Measurements from ENCODE around the gene TMEM163. TPM values are rescaled to one million over a fixed set of nuclear protein-coding genes. Genes with fewer than 3 reads are reported as not detected.

The TMEM163 gene
- total RNA-seq, 2 donors from 2014 or later = 0.24 TPM; not detected in 1

GRCh38 chr2:134420920-134421319 is 297.9 kb downstream of the TMEM163 start:
- Mint-ChIP-seq H3K9me3 (no peaks in the 10 kb centered on the region), H3K4me1 (peaks cover 9% of the 10 kb centered on the region), H3K27me3 (ENCODE audit: insufficient read depth) (no peaks in the 10 kb centered on the region), H3K27ac (no peak overlapping the region), H3K36me3 (ENCODE audit: low read depth) (peaks cover 9% of the 10 kb centered on the region), H3K4me3 (no peak overlapping the region)
- WGBS, 2 experiments (ENCODE audit: insufficient coverage in 1 of 2, insufficient read length in 1 of 2) = 87 to 100% methylated on average over 3 of the region's 3 CpGs
- no peak overlapping the region for H3K27ac ChIP-seq (ENCODE audit: low read depth, low read length)
- H3K4me3 ChIP-seq (ENCODE audit: low read length) = no peak overlapping the region
- DNase-seq = no peak
- H3K9me3 ChIP-seq (ENCODE audit: control insufficient read depth, low read length) = no peaks in the 10 kb centered on the region
- no peak overlapping the region for H3K9ac ChIP-seq (ENCODE audit: extremely low read depth, low read length, poor library complexity, severe bottlenecking)
- TF ChIP-seq, protein P1, sequence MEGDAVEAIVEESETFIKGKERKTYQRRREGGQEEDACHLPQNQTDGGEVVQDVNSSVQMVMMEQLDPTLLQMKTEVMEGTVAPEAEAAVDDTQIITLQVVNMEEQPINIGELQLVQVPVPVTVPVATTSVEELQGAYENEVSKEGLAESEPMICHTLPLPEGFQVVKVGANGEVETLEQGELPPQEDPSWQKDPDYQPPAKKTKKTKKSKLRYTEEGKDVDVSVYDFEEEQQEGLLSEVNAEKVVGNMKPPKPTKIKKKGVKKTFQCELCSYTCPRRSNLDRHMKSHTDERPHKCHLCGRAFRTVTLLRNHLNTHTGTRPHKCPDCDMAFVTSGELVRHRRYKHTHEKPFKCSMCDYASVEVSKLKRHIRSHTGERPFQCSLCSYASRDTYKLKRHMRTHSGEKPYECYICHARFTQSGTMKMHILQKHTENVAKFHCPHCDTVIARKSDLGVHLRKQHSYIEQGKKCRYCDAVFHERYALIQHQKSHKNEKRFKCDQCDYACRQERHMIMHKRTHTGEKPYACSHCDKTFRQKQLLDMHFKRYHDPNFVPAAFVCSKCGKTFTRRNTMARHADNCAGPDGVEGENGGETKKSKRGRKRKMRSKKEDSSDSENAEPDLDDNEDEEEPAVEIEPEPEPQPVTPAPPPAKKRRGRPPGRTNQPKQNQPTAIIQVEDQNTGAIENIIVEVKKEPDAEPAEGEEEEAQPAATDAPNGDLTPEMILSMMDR (conservative IDR thresholded peaks at IDR 0.05) = no peak
- H3K27me3 ChIP-seq (ENCODE audit: control insufficient read depth, insufficient read depth, low read length, poor library complexity, severe bottlenecking) = no peaks in the 10 kb centered on the region
- H3K36me3 ChIP-seq (ENCODE audit: control insufficient read depth, insufficient read depth, low read length) = peaks cover 13% of the 10 kb centered on the region
- H3K4me1 ChIP-seq (ENCODE audit: control insufficient read depth, insufficient read depth, low read length) = no peaks in the 10 kb centered on the region

- peak; percentile 66 for DNase-seq
- H3K4me3 Mint-ChIP-seq = no peak overlapping the region
- H3K36me3 Mint-ChIP-seq (ENCODE audit: low read depth) = peaks cover 9% of the 10 kb centered on the region
- Histone ChIP-seq H3K27me3 (ENCODE audit: control insufficient read depth, insufficient read depth, low read length, poor library complexity, severe bottlenecking) (no peaks in the 10 kb centered on the region), H3K4me1 (ENCODE audit: control insufficient read depth, insufficient read depth, low read length) (no peaks in the 10 kb centered on the region), H3K36me3 (ENCODE audit: control insufficient read depth, insufficient read depth, low read length) (peaks cover 13% of the 10 kb centered on the region), H3K4me3 (ENCODE audit: low read length) (no peak overlapping the region), H3K9me3 (ENCODE audit: control insufficient read depth, low read length) (no peaks in the 10 kb centered on the region), H3K27ac (ENCODE audit: low read depth, low read length) (no peak overlapping the region), H3K9ac (ENCODE audit: extremely low read depth, low read length, poor library complexity, severe bottlenecking) (no peak overlapping the region)
- no peaks in the 10 kb centered on the region for H3K9me3 Mint-ChIP-seq
- H3K4me1 Mint-ChIP-seq = peaks cover 9% of the 10 kb centered on the region
- H3K27ac Mint-ChIP-seq = peak overlapping the region; percentile 39
- TF ChIP-seq, protein P1 (conservative IDR thresholded peaks at IDR 0.05) = no peak
- 58 to 78% methylated on average over 6 to 7 of the region's 7 CpGs for WGBS, 2 experiments (ENCODE audit: insufficient coverage in 1 of 2, insufficient read length in 1 of 2)
- H3K27me3 Mint-ChIP-seq (ENCODE audit: insufficient read depth) = no peaks in the 10 kb centered on the region
Measured at GRCh38 chr2:134420259-134420658, 298.5 kb downstream of the TMEM163 start.

DNA sequence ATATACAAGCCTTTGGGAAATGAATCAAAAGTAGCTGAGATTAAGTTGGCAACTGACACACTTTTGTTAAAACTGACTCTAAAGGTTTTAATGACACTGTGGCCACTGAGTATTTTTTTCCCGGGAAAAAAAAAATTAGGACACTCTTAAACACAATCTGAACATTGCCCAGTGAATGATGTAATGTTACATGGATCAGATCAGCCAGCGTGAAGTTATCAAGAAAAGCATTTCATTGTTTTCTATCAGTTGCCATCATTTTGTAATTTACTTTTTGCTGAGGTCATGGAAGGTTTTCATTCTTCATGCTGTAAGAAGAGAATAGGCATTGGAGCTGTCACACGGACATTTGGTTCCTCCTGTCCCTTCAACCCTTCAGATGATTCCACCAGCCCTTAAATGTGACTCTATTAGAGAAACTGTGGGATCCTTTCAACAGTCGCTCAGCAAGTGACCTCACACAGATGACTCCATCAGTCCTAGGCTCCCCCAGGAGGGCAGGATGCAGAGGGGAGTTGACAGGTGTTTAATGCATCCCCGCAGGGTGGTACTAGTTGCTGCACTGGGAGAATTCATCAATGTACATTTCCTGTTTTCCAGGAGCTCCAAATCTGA is 300.7 kb downstream of the TMEM163 start:
- no peak for DNase-seq
- Histone ChIP-seq H3K27ac (ENCODE audit: low read depth, low read length) (no peak overlapping the region), H3K27me3 (ENCODE audit: control insufficient read depth, insufficient read depth, low read length, poor library complexity, severe bottlenecking) (no peaks in the 10 kb centered on the region), H3K36me3 (ENCODE audit: control insufficient read depth, insufficient read depth, low read length) (peaks cover 3% of the 10 kb centered on the region), H3K9ac (ENCODE audit: extremely low read depth, low read length, poor library complexity, severe bottlenecking) (no peak overlapping the region), H3K9me3 (ENCODE audit: control insufficient read depth, low read length) (no peaks in the 10 kb centered on the region), H3K4me3 (ENCODE audit: low read length) (no peak overlapping the region), H3K4me1 (ENCODE audit: control insufficient read depth, insufficient read depth, low read length) (no peaks in the 10 kb centered on the region)
- Mint-ChIP-seq H3K4me1 (peaks cover 9% of the 10 kb centered on the region), H3K4me3 (no peak overlapping the region), H3K27me3 (ENCODE audit: insufficient read depth) (no peaks in the 10 kb centered on the region), H3K9me3 (no peaks in the 10 kb centered on the region), H3K27ac (no peak overlapping the region), H3K36me3 (ENCODE audit: low read depth) (peaks cover 5% of the 10 kb centered on the region)
- WGBS, 2 experiments (ENCODE audit: insufficient coverage in 1 of 2, insufficient read length in 1 of 2) = 86 to 89% methylated on average over 4 to 5 of the region's 5 CpGs
- TF ChIP-seq, protein P1 (conservative IDR thresholded peaks at IDR 0.05) = no peak
